GM19467 (cell line): ENCODE data around the gene TOR1A.

Source experiments
- ATAC-seq: cut with Tn5 transposase; IDR thresholded peaks from one replicate; pipeline ENCODE4 v1.9.1; 2021; ENCODE audit warnings: mild to moderate bottlenecking, moderate library complexity; ENCODE audit not compliant: unreplicated experiment

The TOR1A gene, protein sequence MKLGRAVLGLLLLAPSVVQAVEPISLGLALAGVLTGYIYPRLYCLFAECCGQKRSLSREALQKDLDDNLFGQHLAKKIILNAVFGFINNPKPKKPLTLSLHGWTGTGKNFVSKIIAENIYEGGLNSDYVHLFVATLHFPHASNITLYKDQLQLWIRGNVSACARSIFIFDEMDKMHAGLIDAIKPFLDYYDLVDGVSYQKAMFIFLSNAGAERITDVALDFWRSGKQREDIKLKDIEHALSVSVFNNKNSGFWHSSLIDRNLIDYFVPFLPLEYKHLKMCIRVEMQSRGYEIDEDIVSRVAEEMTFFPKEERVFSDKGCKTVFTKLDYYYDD

DNA sequence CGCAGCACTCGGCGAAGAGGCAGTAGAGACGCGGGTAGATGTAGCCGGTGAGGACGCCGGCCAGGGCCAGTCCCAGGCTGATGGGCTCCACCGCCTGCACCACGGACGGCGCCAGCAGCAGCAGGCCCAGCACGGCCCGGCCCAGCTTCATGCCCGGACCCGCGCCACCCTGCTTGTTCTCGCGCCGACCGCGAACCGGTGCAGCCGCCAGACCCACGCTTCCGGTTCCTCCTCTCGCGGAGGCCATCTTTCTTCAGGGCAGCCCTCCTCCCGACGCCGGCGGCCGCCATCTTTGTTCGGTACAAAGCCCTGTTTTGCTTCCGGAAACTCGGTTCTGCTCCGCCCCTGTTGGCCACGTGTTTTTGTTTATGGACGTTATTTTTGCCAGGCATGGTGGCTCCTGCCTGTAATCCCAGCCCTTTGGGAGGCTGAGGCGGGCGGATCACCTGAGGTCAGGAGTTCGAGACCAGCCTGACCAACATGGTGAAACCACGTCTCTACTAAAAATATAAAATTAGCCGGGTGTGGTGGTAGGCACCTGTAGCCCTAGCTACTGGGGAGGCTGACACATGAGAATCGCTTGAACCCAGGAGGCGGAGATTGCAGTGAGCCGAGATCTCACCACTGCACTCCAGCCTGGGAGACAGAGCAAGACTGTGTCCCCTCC lies at the start of gene TOR1A:
TSS of gene TOR1A (minus strand) at position 202 of the 667 bp plus-strand sequence. CDS start at position 151, 51 bp downstream.
- peak; percentile 86 for ATAC-seq

DNA sequence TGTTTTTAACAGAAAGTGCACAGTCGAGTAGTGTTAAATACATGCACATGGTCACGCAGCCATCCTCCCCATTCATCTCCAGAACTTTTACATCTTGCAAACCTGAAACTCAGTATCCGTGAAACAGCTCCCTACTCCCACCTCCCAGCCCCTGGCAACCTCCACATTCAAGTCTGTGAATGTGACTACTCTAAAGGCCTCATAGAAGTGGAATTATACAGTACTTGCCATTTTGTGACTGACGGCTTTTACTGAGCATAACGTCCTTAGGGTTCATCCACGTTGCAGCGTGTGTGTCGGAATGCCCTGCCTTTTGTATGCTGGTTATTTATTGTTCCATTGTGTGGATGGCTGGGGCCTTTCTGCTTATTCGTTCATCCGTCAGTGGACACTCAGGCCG lies 47.1 kb upstream of the TOR1A start:
- ATAC-seq, result no peak

DNA sequence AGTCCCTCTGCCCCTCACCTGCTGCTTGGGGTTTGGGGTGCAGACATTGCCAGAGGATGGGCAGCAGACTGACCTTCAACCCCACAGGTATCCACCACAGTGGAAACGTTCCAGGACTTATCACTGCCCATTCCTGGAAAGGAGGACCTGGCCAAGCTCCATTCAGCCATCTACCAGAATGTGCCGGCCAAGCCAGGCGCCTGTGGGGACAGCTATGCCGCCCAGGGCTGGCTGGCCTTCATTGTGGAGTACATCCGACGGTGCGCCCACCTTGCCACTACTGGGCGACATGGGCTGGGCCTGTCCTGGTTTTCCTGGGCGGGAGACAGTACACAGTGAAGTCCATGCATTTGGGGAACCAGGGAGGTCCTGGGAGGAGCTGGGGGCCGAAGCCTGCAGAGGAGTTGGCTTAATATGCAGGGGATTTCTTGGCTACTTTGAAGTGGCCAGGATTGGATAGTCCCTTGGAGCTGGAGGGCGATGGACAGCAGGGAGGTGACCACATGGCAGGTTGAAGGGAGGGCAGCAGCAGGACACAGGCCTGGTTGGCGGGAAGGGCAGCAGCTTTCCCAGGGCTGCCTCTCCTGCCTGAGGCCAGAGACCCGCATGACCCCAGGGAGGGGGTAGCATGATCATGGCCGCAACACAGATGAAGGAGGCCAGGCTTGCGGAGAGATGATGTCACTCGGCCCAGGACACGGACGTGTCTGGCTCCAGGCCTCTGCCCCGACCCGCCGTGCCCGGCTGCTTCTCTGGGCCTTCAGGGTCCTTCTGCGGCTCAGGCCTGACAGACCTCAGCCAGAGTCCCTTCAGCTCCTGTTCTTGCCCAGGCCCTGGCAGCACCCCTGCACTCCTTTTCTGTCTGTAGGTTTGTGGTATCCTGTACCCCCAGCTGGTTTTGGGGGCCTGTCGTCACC lies 45.9 kb upstream of the TOR1A start:
- ATAC-seq, result no peak

DNA sequence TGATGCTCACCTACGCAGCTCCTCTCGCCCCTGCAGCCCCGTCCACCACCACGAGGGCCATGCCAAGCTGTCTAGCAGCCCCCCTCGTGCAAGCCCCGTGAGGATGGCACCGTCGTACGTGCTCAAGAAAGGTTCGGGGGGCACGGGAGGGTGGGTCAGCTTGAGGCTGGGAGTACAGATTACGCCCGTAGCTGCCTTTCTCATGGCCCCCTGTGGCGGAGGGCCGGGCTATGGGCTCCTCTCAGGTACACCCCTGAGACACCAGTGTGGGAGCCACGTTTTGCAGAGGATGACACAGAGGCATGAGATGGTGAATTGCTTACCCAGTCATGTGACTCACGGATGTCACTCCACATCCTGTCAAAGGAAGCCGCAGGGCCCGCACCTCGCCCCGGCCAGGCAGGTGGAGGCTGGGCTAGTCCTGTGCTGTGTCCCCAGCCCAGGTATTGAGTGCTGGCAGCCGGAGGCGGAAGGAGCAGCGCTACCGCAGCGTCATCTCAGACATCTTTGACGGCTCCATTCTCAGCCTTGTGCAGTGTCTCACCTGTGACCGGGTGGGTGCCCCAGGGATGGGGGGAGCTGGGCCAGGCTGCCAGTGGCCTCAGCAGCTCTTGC lies 45.0 kb upstream of the TOR1A start:
- ATAC-seq, result no peak

DNA sequence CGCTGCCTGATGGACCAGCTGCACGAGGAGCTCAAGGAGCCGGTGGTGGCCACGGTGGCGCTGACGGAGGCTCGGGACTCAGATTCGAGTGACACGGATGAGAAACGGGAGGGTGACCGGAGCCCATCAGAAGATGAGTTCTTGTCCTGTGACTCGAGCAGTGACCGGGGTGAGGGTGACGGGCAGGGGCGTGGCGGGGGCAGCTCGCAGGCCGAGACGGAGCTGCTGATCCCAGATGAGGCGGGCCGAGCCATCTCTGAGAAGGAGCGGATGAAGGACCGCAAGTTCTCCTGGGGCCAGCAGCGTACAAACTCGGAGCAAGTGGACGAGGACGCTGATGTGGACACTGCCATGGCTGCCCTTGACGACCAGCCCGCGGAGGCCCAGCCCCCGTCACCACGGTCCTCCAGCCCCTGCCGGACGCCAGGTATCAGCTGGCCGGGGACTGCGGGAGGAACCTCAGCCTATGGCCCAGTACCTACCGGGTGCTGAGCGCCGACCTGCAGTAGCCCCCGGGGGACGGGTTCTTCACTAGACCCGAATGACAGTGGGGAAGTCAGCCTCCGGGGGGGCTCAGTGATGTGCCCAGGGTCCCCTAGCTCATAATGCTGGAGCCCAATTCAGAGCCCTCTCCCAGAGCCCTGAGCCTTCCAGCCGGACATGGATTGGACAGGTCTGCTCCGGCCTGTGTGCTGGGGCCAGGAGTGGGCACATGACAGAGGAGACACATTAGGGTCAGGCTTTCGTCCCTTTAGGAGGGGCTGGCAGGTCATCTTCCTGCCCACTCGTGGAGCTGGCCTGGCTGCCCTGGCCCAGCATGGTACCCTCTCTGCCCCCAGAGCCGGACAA lies 44.3 kb upstream of the TOR1A start:
- ATAC-seq, result no peak

DNA sequence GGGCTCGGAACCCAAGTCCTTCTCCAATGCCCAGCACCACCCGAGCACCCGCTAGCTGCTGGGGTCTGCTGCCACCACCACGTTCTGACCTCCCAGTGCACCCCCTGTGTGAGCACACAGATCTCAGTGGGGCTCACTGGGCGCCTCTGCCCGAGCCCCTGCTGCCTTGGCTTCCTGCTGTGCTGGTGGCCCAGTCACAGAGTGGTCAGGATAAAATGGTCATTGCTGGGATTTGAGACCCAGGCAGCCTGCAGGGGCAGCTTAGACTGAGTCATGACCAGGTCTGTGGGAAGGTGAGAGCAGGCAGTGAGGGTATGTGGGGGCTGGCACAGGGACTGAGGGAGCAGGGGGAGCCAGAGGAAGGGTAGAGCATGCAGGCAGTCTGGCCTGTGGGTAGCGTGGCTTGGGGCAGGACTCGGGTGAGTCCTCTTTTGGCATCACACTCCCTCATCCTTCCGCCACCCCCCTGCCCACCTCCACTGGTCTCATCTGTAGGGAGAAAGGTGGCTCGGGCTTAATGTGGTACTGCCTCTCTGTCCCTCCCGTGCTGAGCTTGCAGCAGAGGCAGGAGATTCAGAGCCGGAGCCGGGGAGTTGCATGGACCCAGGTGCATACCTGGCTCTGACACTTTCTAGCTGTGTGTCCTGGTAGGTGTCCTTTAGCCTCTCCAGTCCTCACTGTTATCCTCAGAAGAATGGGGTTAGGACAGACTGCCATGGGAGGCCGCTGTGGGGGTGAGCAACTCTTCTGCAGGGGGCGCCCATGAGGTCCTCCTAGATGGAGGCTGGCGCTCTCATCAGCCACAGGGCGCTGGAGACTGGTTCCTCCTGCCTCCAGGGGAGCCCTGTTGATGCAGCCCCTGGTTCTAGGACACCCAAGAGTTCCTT lies 43.4 kb upstream of the TOR1A start:
- no peak for ATAC-seq

DNA sequence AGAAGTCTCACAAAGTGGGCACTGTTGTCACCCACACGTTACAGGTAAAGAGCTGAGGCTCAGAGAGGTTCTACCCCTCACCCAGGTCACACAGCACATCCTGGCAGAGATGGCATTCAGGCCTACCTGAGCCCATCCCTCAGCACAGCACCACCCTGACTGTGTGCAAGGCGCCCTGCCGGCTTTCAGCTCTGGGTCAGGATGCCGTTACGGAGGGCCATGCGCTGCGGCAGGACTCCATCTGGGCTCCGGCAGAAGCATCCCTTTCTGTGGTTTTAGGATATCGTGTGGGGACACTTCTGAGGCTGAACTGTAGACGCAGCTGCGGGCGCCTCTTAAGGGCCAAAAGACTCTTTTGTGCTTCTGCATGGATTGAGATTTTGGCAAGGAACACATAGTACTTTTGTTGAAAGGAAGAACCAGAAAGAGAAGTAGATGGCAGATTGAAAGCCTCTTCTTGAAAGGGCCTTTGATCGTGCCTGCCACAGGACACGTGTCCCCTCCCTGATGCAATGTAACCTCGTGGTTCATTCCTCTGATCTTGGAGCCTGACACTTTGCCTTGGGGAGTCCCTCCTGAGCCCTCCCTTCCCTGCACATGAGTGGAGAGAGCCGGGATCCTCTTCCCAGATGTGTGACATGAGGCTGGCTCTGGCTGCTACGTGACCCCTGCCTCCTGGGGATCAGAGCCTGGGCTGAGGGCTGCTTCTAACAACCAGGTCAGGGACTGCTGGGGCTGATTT lies 42.6 kb upstream of the TOR1A start:
- ATAC-seq, result no peak

DNA sequence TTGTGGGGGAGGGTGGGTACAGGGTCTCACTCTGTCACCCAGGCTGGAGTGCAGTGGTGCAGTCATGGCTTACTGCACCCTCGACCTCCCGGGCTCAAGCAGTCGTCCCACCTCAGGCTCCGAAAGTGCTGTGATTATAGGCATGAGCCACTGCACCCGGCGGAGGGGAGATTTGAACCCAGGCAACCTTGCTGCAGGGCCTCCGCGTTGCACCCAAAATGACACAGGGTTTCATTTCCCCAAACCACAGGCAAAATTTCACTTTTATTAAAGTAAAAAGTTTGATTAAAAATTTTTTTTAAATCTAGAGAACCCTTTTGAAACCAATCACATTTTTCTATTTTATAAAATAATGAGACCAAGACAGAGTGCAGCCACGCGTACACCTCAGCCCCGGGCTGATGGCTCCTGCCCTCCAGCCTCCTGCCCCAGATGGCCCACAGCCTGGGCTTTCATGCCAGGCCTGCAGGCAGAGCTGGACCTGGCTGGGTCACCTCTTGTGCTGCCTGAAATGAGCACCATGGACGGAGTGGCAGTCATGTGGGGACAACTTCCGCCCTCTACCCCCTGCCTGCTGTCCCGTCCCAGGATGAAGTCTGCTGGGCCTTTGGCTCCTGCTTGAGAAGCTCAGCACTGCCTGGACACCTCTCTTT lies 41.9 kb upstream of the TOR1A start:
- no peak for ATAC-seq

DNA sequence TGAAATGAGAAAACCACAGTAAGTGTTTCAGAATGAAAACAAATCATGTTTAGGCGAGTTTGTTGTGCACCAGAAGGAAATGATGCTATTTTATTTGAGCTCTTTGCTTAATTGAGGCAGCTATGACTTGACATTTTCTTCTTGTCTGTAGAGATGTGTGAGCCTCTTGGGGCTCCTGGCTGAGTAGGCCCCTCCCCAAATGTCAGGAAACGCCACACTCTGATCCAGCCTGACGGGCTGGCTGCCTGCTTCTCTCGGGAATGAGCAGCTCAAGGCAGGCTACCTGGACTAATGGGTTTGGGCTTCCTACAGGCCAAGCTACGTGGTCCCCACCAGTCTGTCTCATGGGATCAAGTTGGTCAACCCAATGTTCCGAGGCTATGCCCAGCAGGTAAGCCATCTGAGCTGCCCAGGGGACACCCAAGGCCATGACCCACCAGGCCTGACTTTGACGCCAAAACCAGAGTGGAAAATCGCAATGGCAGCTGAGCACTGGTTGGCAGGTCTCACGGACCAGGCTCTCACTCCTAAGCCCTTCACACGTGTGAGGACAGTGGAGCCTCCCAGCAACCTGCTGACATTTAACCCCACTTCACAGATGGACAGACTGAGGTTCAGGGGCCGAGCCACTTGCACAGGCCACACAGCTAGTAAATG lies 41.2 kb upstream of the TOR1A start:
- no peak for ATAC-seq

DNA sequence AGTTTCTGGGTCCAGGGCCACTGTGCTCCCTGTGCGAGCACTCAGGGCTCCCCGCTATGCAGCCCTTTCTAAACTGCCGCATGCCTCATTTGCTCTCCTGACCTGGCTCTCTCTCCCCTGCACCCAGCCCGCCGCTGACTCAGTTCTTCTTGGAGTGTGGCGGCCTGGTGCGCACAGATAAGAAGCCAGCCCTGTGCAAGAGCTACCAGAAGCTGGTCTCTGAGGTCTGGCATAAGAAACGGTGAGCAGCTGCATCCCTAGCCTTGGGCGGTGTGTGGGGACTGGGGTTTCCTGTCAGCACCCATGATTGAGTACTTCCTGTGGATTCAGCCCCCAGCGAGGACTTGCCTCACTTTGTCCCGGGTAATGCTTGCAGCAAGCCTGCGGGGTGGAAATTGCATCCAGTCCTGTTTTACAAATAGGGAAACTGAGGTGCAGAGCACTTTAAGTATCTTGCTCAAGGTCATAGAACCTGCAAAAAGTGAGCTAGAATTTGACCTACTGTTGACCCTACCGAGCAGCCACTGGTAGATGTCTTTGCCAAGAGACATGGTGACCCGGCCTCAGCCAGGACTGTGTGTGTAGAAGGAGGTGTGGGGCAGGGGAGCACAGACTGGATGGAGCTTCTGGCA lies 39.2 kb upstream of the TOR1A start:
- ATAC-seq, result no peak

DNA sequence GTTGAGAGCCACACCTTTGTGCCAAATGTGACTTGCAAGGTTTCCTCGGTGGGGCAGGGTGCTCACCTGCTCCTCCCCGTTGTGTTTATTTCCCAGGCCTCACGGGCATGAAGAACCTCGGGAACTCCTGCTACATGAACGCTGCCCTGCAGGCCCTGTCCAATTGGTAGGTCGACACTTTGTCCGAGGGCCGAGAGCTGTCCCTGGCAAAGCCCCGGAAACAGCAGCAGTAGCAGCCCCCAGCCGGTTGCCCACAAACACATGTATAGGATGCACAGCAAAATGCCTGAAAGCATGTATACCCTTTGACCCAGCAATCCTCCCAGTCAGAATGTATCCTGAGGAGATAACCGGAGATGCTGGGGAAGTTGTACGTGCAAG lies 37.5 kb upstream of the TOR1A start:
- ATAC-seq, result no peak

DNA sequence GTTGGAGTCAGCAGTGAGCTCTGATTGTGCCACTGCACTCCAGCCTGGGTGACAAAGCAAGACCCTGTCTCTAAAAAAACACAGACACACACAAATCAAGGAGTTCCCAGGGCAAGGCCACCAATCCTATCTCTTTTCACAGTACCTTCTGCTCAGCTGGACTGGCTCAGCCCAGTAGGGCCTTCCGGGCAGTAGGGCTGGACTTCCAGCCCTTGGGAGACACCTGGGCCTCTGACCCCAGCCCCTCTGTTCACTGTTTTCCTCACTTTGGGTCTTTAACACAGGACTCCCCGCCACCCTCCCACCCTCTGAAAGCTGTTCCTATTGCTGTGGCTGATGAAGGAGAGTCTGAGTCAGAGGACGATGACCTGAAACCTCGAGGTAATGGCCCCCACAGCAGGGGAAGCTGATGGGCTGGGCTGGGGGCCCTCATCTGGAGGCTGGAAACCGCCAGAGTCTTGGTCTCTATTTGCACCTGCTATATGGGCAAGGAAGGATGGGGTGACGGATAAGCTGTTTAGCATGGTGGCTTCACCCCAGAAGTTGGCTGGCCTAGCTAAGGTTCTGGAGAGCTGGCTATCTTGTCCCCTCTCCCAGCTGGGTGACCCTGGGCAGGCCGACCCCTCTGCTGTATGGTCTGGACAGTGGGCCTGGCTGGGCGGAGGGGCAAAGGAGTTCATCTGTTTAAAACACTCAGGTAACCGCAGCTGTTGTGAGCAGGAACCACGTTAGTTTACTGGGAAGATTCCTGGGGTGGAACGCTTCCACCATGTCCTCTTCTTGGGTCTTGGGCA lies 36.9 kb upstream of the TOR1A start:
- no peak for ATAC-seq

DNA sequence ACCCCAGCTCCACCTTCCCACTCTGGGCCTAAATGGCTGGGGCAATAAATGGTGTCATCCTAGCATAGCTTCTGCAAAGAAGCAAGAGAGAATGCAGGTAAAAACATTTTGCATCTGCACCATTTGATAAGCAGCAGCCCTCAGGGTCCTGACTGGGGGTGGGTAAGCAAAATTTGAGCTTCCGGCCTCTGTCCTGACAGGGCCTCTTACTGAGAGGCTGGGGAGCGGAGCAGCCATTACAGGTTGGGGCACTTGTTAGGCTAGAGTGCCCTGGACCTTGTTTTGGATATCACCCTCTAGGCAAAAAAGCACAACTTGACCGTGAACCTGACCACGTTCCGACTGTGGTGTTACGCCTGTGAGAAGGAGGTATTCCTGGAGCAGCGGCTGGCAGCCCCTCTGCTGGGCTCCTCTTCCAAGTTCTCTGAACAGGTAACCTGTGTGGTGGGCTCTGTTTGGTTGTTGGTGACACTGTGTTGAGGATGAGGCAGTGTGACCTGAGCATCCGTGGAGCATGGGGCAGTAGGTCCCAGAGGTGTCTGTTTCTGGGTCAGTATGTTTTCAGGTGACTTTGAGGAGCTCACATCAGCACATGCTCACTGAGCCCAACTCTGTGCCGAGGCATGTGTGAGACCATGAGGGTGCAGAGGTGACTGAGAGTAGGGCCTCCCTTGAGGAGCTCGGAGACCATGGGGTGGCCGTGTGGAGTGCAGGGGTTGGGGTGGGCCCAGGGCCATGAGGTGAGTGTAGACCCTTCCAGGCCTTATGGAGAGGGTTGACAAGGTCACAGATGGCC lies 34.4 kb upstream of the TOR1A start:
- ATAC-seq, result no peak

DNA sequence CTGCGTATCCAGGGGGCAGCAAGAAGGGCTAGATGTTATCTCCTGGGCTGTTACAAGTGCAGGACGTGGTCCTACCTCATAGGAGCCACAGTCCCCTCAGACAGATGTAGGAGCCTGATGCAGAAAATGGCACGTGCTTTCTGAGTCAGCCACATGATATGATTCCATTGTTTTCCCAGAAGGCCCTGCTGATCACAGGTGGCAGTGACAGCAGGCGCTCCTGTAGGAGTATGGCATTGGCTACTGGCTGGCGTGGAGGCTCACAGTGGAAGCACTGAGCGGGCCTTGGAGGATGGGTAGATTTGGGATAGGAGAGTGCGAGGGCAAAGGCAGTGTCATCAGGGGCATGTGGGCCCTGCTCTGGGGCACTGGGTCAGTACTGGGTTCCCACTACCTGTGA lies 33.3 kb upstream of the TOR1A start:
- no peak for ATAC-seq

DNA sequence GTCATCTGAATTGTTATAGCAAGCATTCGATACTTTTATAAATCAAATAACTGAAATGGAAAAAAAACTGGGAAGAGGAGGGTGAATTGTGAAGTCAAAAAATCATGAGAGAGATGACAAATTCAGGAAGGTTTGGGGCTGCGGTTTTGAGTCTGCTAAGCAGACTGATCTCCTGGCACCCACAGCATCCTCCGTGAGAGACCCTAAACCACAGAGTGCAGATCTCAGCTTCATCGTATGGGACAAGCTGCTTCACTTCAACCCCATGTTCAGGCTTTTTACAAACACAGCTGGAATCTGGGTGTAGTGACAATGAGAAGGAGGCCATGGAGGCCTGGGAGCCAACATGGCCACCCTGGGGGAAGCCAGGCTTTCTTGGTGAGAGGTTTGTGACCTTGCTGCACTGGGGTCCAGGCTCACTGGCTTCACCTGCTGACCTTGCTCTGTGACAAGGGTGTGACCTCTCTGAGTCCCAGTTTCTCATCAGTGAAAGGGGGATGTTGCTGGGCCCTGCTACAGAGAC lies 30.7 kb upstream of the TOR1A start:
- no peak for ATAC-seq
